Peyer's patch (tissue), 4 donors: ENCODE results near the gene PTPRE. TPM values are rescaled to one million over a fixed set of nuclear protein-coding genes. Genes with fewer than 3 reads are reported as not detected.

ENCODE experiments used
- DNase-seq, 3 donors: peaks; one replicate each; pipeline ENCODE4 v3.0.0-alpha.2; 2017 to 2019
- H3K27ac ChIP-seq, 4 donors: fragments of 200-600 bp; sonication (generic); one replicate each; pipeline ENCODE4 v1.5.1; 2016 to 2019
- H3K27me3 ChIP-seq, 2 donors: fragments of 200-600 bp; sonication (generic); one replicate each; pipeline ENCODE4 v1.5.1; 2019
- H3K36me3 ChIP-seq, 3 donors: fragments of 200-600 bp; sonication (generic); one replicate each; pipeline ENCODE4 v1.5.1; 2016 to 2019
- H3K4me1 ChIP-seq, 4 donors: fragments of 200-600 bp; sonication (generic); one replicate each; pipeline ENCODE4 v1.5.1; 2016 to 2019
- H3K4me3 ChIP-seq, 4 donors: fragments of 200-600 bp; sonication (generic); 1 replicate in 3 of 4; 2 replicates in 1 of 4; pipeline ENCODE4 v1.5.1; 2016 to 2019; ENCODE audit warnings: mild to moderate bottlenecking in 1 of 4
- H3K9me3 ChIP-seq, 4 donors: fragments of 200-600 bp; sonication (generic); one replicate each; pipeline ENCODE4 v1.5.1; 2016 to 2019; ENCODE audit warnings: mild to moderate bottlenecking in 1 of 4
- CTCF ChIP-seq, 6 experiments: fragments of 450-650 bp in 4 of 6; fragments of 200-600 bp in 2 of 6; sonication (generic) in 1 of 6; IDR thresholded peaks; one replicate each; pipeline ENCODE4 v1.5.1; 2017 to 2019; ENCODE audit warnings: antibody characterized with exemption in 6 of 6, mild to moderate bottlenecking in 3 of 6, moderate library complexity in 1 of 6
- POLR2A ChIP-seq, 2 donors: fragments of 450-650 bp; IDR thresholded peaks; one replicate each; pipeline ENCODE4 v1.5.1; 2017; ENCODE audit warnings: antibody characterized with exemption in 2 of 2, mild to moderate bottlenecking in 2 of 2, moderate library complexity in 2 of 2
- total RNA-seq, 4 donors: library from RNA; depleted of rRNA; stranded (reverse); fragments of >200 nt; gene quantifications; one replicate each; pipeline ENCODE4 v1.1.0, GENCODE V29; 2016

PTPRE gene
- total RNA-seq, 4 donors from 2014 or later: 24.0 to 48.7 (median 35.4) TPM

GRCh38 chr10:127874671-127875448 lies 32.0 kb upstream of the PTPRE start:
- H3K27ac ChIP-seq: no peak overlapping the region
- no peaks in the 10 kb centered on the region for H3K27me3 ChIP-seq
- H3K4me3 ChIP-seq: no peak overlapping the region
- no peak for TF ChIP-seq CTCF (IDR thresholded peaks at IDR 0.05)
- TF ChIP-seq POLR2A (IDR thresholded peaks at IDR 0.05): no peak
- peaks cover 0 to 23% (median 0%) of the 10 kb centered on the region in 4 donors for H3K4me1 ChIP-seq
- peaks cover 0 to 8% (median 0%) of the 10 kb centered on the region in 3 donors for H3K36me3 ChIP-seq
- H3K9me3 ChIP-seq: no peaks in the 10 kb centered on the region
- peak in 1 of 3 donors; percentile 35 for DNase-seq

GRCh38 chr10:127875449-127875765 lies 31.5 kb upstream of the PTPRE start:
- TF ChIP-seq CTCF (IDR thresholded peaks at IDR 0.05) (no peak), POLR2A (IDR thresholded peaks at IDR 0.05) (no peak)
- H3K27ac ChIP-seq: no peak overlapping the region
- peak in 1 of 3 donors; percentile 8 for DNase-seq

GRCh38 chr10:127875916-127876315 lies 31.0 kb upstream of the PTPRE start:
- TF ChIP-seq CTCF (IDR thresholded peaks at IDR 0.05): no peak
- TF ChIP-seq POLR2A (IDR thresholded peaks at IDR 0.05): no peak
- H3K36me3 ChIP-seq: peaks cover 0 to 17% (median 0%) of the 10 kb centered on the region in 3 donors
- no peaks in the 10 kb centered on the region for H3K27me3 ChIP-seq
- peaks cover 0 to 33% (median 7%) of the 10 kb centered on the region in 4 donors for H3K4me1 ChIP-seq
- H3K9me3 ChIP-seq: no peaks in the 10 kb centered on the region
- no peak overlapping the region for H3K4me3 ChIP-seq
- H3K27ac ChIP-seq: no peak overlapping the region
- DNase-seq: no peak

More at GRCh38 chr10:127875449-127875765, 31.5 kb upstream of the PTPRE start:
- Histone ChIP-seq H3K27me3 (no peaks in the 10 kb centered on the region), H3K4me3 (no peak overlapping the region), H3K36me3 (peaks cover 0 to 14% (median 0%) of the 10 kb centered on the region in 3 donors), H3K9me3 (no peaks in the 10 kb centered on the region), H3K4me1 (peaks cover 0 to 28% (median 2%) of the 10 kb centered on the region in 4 donors)

GRCh38 chr10:127877116-127877515 lies 29.8 kb upstream of the PTPRE start:
- peak in 1 of 3 donors; percentile 3 for DNase-seq
- no peaks in the 10 kb centered on the region for H3K27me3 ChIP-seq
- TF ChIP-seq CTCF (IDR thresholded peaks at IDR 0.05) (no peak), POLR2A (IDR thresholded peaks at IDR 0.05) (no peak)
- no peaks in the 10 kb centered on the region for H3K9me3 ChIP-seq
- H3K4me3 ChIP-seq: no peak overlapping the region
- H3K4me1 ChIP-seq: peaks cover 4 to 37% (median 11%) of the 10 kb centered on the region in 4 donors
- no peak overlapping the region for H3K27ac ChIP-seq
- peaks cover 0 to 17% (median 0%) of the 10 kb centered on the region in 3 donors for H3K36me3 ChIP-seq

- TF ChIP-seq POLR2A (IDR thresholded peaks at IDR 0.05) (no peak), CTCF (IDR thresholded peaks at IDR 0.05) (no peak)
- H3K4me3 ChIP-seq: no peak overlapping the region
- peaks cover 4 to 37% (median 11%) of the 10 kb centered on the region in 4 donors for H3K4me1 ChIP-seq
- no peaks in the 10 kb centered on the region for H3K27me3 ChIP-seq
- no peak overlapping the region for H3K27ac ChIP-seq
- peaks cover 0 to 17% (median 0%) of the 10 kb centered on the region in 3 donors for H3K36me3 ChIP-seq
- no peak for DNase-seq
- H3K9me3 ChIP-seq: no peaks in the 10 kb centered on the region
These were observed 29.2 kb upstream of the PTPRE start for GRCh38 chr10:127877699-127878098.
